ENCODE results near the gene YBX3. TPM values are rescaled to one million over a fixed set of nuclear protein-coding genes. Genes with fewer than 3 reads are reported as not detected.

Gene YBX3
- total RNA-seq, 1 experiment from 2014 or later, result 312 TPM

DNA sequence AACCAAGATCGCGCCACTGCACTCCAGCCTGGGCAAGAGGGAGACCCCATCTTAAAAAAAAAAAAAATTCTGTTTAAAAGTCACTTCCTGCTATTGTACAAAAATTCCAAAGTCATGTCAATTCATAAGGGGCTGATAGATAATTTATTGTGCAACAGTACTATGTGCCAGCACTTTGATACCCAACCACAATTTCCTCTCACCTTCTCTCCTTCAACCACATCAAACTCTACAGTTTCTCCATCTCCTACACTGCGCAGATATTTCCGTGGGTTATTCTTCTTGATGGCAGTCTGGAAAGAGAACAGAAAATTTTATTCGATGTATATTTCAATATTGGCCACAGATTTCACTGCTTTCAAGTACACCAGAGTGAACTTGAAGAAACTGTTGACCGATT, 7.6 kb downstream of the YBX3 start:
- CTCF ChIA-PET, result no interaction called here
- H3K27me3 Mint-ChIP-seq (ENCODE audit: unreplicated experiment), result no peaks in the 10 kb centered on the region
- peaks cover 45% of the 10 kb centered on the region for H3K4me1 Mint-ChIP-seq (ENCODE audit: low read depth, unreplicated experiment)
- DNase-seq, result no peak
- intact Hi-C loops (cut with micrococcal nuclease; ENCODE audit: unreplicated experiment), result no loop called here
- no peaks in the 10 kb centered on the region for H3K9me3 Mint-ChIP-seq (ENCODE audit: low read depth, unreplicated experiment)
- peak overlapping the region; percentile 53 for H3K4me3 Mint-ChIP-seq (ENCODE audit: low read depth, unreplicated experiment)
- no TSS peak for BruUV-seq (replicated peaks)
- H3K36me3 Mint-ChIP-seq (ENCODE audit: insufficient read depth, unreplicated experiment), result peaks cover 81% of the 10 kb centered on the region
- peak overlapping the region; percentile 47 for H3K27ac Mint-ChIP-seq (ENCODE audit: unreplicated experiment)
- TF ChIP-seq CTCF (IDR thresholded peaks at IDR 0.05; ENCODE audit: unreplicated experiment), result no peak

DNA sequence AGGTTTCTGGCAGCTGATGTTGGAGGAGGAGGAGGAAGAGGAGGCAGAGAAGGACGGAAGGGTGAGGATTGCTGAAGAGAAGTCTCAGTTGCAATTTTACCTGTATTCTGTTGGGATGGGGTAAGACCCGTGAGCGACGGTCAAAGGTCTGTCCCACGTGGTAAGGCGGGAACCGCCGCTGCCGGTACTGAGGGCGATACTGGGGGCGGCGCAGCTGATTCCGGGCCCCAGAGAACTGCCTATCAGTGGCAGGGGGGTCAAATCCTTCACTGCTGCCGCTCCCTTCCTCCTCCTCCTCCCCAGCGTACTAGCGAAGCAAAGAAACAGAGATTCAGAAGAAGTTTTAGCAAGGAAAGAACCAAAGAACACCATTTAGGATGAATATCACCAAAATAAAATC, 13.3 kb downstream of the YBX3 start:
- BruUV-seq (replicated peaks), result no TSS peak
- H3K4me1 Mint-ChIP-seq (ENCODE audit: low read depth, unreplicated experiment), result peaks cover 10% of the 10 kb centered on the region
- H3K9me3 Mint-ChIP-seq (ENCODE audit: low read depth, unreplicated experiment), result no peaks in the 10 kb centered on the region
- no peaks in the 10 kb centered on the region for H3K27me3 Mint-ChIP-seq (ENCODE audit: unreplicated experiment)
- H3K4me3 Mint-ChIP-seq (ENCODE audit: low read depth, unreplicated experiment), result no peak overlapping the region
- no peak overlapping the region for H3K27ac Mint-ChIP-seq (ENCODE audit: unreplicated experiment)
- H3K36me3 Mint-ChIP-seq (ENCODE audit: insufficient read depth, unreplicated experiment), result peaks cover 77% of the 10 kb centered on the region
- CTCF ChIA-PET, result no interaction called here
- intact Hi-C loops (cut with micrococcal nuclease; ENCODE audit: unreplicated experiment), result no loop called here
- TF ChIP-seq CTCF (IDR thresholded peaks at IDR 0.05; ENCODE audit: unreplicated experiment), result no peak
- DNase-seq, result no peak

- BruUV-seq (replicated peaks), result no TSS peak
- TF ChIP-seq CTCF (IDR thresholded peaks at IDR 0.05; ENCODE audit: unreplicated experiment), result no peak
- peaks cover 10% of the 10 kb centered on the region for H3K4me1 Mint-ChIP-seq (ENCODE audit: low read depth, unreplicated experiment)
Observed at GRCh38 chr12:10708862-10709261, 14.3 kb downstream of the YBX3 start.

DNA sequence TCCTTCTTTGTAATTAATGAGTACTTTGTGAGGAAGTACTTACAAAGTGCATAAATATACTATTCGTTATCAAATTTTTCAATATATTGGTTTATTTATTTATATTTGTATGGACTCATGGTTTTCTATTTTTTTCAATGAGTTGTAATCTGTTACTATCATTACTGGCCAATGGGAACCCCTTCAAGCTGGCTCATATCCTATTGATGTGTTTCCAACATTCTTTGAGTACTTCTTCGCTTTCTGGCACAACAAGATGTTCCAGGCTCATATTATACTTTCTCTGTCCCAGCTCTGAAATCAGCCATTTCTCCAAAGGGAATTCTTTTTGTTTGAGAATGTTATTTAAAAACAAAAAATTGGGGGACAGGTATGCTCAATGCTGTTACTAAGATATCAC, 17.5 kb downstream of the YBX3 start:
- intact Hi-C loops (cut with micrococcal nuclease; ENCODE audit: unreplicated experiment), result no loop called here
- BruUV-seq (replicated peaks), result no TSS peak

More at GRCh38 chr12:10708862-10709261, 14.3 kb downstream of the YBX3 start:
- Mint-ChIP-seq H3K4me3 (ENCODE audit: low read depth, unreplicated experiment) (no peak overlapping the region), H3K27me3 (ENCODE audit: unreplicated experiment) (no peaks in the 10 kb centered on the region), H3K36me3 (ENCODE audit: insufficient read depth, unreplicated experiment) (peaks cover 77% of the 10 kb centered on the region), H3K9me3 (ENCODE audit: low read depth, unreplicated experiment) (no peaks in the 10 kb centered on the region), H3K27ac (ENCODE audit: unreplicated experiment) (no peak overlapping the region)
- intact Hi-C loops (cut with micrococcal nuclease; ENCODE audit: unreplicated experiment), result no loop called here
- CTCF ChIA-PET, result no interaction called here
- DNase-seq, result no peak

More for the DNA sequence above, 17.5 kb downstream of the YBX3 start:
- H3K27me3 Mint-ChIP-seq (ENCODE audit: unreplicated experiment), result no peaks in the 10 kb centered on the region
- peaks cover 10% of the 10 kb centered on the region for H3K4me1 Mint-ChIP-seq (ENCODE audit: low read depth, unreplicated experiment)
- no peak for DNase-seq
- TF ChIP-seq CTCF (IDR thresholded peaks at IDR 0.05; ENCODE audit: unreplicated experiment), result no peak
- no peak overlapping the region for H3K27ac Mint-ChIP-seq (ENCODE audit: unreplicated experiment)
- peaks cover 68% of the 10 kb centered on the region for H3K36me3 Mint-ChIP-seq (ENCODE audit: insufficient read depth, unreplicated experiment)
- H3K9me3 Mint-ChIP-seq (ENCODE audit: low read depth, unreplicated experiment), result no peaks in the 10 kb centered on the region
- CTCF ChIA-PET, result no interaction called here
- no peak overlapping the region for H3K4me3 Mint-ChIP-seq (ENCODE audit: low read depth, unreplicated experiment)

All from Calu3 (cell line).